Measurements from ENCODE around the gene NFIA.

Gene NFIA

GRCh38 chr1:61170328-61171238 is 88.2 kb downstream of the NFIA start:
- 0 out of 22 replicates have a peak, but pooled peaks cover 0 to 5% (median 0%) of the 10 kb centered on the region in 11 experiments for H4K20me1 ChIP-seq
- H3K27me3 ChIP-seq, result peaks cover 0 to 73% (median 0%) of the 10 kb centered on the region in 11 experiments; a peak in 7 of 22 replicates
- H3K4me2 ChIP-seq, result no peak overlapping the region
- no peak overlapping the region for H3K4me3 ChIP-seq
- no peaks in the 10 kb centered on the region for H3K9me3 ChIP-seq (replicated peaks in 1 of 11)
- no peak for TF ChIP-seq Cebpa-rat (IDR thresholded peaks at IDR 0.05)
- H3K27ac ChIP-seq, result no peak overlapping the region
- no peaks in the 10 kb centered on the region for H3K36me3 ChIP-seq
- no peak overlapping the region for H3K9ac ChIP-seq
- peaks cover 0 to 26% (median 13%) of the 10 kb centered on the region in 10 experiments; a peak in 13 of 20 replicates for H3K4me1 ChIP-seq

- Histone ChIP-seq H3K27me3 (peaks cover 0 to 65% (median 0%) of the 10 kb centered on the region in 11 experiments; a peak in 7 of 22 replicates), H3K9me3 (replicated peaks in 1 of 11) (no peaks in the 10 kb centered on the region), H3K4me1 (peaks cover 0 to 26% (median 13%) of the 10 kb centered on the region in 10 experiments; a peak in 13 of 20 replicates), H4K20me1 (0 out of 22 replicates have a peak, but pooled peaks cover 0 to 5% (median 0%) of the 10 kb centered on the region in 11 experiments), H3K9ac (no peak overlapping the region), H3K4me2 (peak overlapping the region in 6 of 11 experiments; percentile 4 to 69 (median 52); a peak in 8 of 22 replicates), H3K4me3 (no peak overlapping the region), H3K27ac (no peak overlapping the region), H3K36me3 (no peaks in the 10 kb centered on the region)
- TF ChIP-seq Cebpa-rat (IDR thresholded peaks at IDR 0.05), result no peak
These were observed 89.0 kb downstream of the NFIA start for GRCh38 chr1:61171346-61171745.

DNA sequence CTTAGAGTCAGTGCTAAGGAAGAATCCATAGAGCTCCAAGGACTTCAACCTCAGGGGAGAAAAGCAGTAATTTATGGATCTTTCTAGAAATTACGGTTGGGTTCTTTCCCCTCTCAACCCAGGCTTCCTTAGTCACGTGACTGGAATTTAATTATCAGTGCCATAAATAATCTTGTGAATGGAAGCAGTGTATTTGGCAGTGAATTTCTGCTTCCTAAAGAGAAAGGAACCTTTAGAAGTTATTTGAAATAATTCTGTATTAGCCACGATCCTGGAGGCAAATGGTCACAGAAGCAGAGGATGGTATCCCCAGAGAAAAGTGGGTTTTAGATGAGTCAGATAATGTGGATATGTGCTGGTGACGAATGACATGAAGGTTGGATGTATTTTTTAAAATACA is 89.6 kb downstream of the NFIA start:
- no peak overlapping the region for H3K4me3 ChIP-seq
- H3K9ac ChIP-seq, result no peak overlapping the region
- H3K4me1 ChIP-seq, result peaks cover 0 to 26% (median 13%) of the 10 kb centered on the region in 10 experiments; a peak in 13 of 20 replicates
- peaks cover 0 to 59% (median 0%) of the 10 kb centered on the region in 11 experiments; a peak in 7 of 22 replicates for H3K27me3 ChIP-seq
- no peaks in the 10 kb centered on the region for H3K9me3 ChIP-seq (replicated peaks in 1 of 11)
- H4K20me1 ChIP-seq, result 0 out of 22 replicates have a peak, but pooled peaks cover 0 to 5% (median 0%) of the 10 kb centered on the region in 11 experiments
- peak overlapping the region in 8 of 11 experiments; percentile 4 to 69 (median 49); a peak in 12 of 22 replicates for H3K4me2 ChIP-seq
- TF ChIP-seq Cebpa-rat (IDR thresholded peaks at IDR 0.05), result no peak
- H3K36me3 ChIP-seq, result no peaks in the 10 kb centered on the region
- no peak overlapping the region for H3K27ac ChIP-seq

DNA sequence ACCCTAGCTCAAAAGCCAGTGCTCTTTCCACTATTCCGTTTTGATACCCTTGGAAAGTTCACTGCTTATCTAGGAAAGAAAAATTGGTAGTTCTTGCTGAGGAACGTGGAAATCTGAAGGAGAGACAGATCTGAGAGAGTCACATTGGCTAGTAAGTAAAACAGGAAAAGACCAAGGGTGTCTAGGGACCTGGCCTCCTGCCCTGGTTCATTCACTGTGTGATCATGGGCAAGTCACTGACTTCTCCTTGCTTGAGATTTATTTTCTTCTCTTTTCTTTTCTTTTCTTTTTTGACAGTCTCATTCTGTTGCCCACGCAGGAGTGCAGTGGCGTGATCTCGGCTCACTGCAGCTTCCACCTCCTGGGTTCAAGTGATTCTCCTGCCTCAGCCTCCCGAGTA is 90.8 kb downstream of the NFIA start:
- H3K4me1 ChIP-seq, result peaks cover 0 to 26% (median 13%) of the 10 kb centered on the region in 10 experiments; a peak in 13 of 20 replicates
- H3K9me3 ChIP-seq (replicated peaks in 1 of 11), result no peaks in the 10 kb centered on the region
- no peak overlapping the region for H3K27ac ChIP-seq
- TF ChIP-seq Cebpa-rat (IDR thresholded peaks at IDR 0.05), result no peak
- H3K4me3 ChIP-seq, result no peak overlapping the region
- no peaks in the 10 kb centered on the region for H3K36me3 ChIP-seq
- H3K9ac ChIP-seq, result no peak overlapping the region
- H3K27me3 ChIP-seq, result peaks cover 0 to 48% (median 0%) of the 10 kb centered on the region in 11 experiments; a peak in 7 of 22 replicates
- peak overlapping the region in 7 of 11 experiments; percentile 4 to 69 (median 50); a peak in 13 of 22 replicates for H3K4me2 ChIP-seq
- H4K20me1 ChIP-seq, result 0 out of 22 replicates have a peak, but pooled peaks cover 0 to 5% (median 0%) of the 10 kb centered on the region in 11 experiments

DNA sequence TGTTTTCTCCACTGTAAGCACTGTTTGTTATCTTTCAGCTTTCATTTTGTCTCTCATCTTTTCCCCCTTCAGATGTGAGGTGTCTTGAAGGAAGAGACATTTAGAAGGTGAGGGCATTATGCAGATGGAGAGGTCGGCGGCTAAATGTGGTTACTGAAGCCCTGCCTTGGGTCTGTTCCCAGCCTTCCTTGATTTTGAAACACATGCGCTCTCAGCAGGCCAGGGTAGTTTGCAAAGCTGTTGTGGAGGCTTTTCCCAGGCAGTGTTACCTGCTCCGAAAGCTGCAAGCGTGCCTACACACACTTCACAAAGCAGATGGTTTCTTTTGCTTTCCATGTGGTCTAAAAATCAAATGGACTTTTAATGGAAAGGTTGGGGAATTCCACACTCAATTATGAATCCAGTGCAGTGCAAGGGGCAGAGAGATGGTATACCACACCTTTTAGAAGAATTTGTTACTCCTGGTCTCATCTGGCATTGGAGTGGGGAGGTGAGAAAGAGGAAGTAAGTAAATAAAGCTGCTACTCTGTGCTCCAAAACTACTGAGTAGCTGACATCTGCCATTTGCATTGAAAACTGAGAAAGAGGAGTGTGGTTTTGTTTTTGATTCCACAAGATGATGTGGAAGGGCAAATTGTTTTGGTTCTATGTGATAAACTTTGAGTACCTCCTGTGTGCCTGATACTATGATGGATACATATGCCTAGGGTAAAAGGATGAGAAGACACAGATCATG is 91.9 kb downstream of the NFIA start:
- H3K9me3 ChIP-seq (replicated peaks in 1 of 11), result no peaks in the 10 kb centered on the region
- no peak overlapping the region for H3K9ac ChIP-seq
- H3K36me3 ChIP-seq, result no peaks in the 10 kb centered on the region
- peaks cover 0 to 38% (median 0%) of the 10 kb centered on the region in 11 experiments; a peak in 6 of 22 replicates for H3K27me3 ChIP-seq
- H3K4me1 ChIP-seq, result peaks cover 0 to 26% (median 13%) of the 10 kb centered on the region in 10 experiments; a peak in 13 of 20 replicates
- no peak overlapping the region for H3K27ac ChIP-seq
- peak overlapping the region in 2 of 11 experiments; percentile 50 to 69; a peak in 6 of 22 replicates for H3K4me2 ChIP-seq
- TF ChIP-seq Cebpa-rat (IDR thresholded peaks at IDR 0.05), result no peak
- 0 out of 22 replicates have a peak, but pooled peaks cover 0 to 5% (median 0%) of the 10 kb centered on the region in 11 experiments for H4K20me1 ChIP-seq
- no peak overlapping the region for H3K4me3 ChIP-seq

DNA sequence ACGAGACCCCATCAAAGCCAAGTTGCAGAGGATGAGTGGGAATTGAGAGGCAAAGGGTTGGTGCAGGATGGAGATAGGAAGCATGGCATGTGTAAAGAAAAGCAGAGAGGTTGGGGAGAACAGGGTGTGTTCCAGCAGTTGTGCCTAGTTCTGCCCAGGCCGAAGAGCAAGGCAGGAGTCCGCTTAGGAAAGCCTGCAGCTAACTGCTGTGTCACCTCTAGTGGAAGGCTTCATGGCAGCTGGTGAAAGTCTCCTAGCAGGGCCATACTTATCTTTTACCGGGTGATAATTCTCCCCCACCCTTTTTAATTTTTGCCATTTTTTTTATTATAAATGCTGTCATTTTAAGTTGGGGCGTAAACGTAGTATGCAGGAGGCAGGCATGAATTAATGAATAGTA is 93.6 kb downstream of the NFIA start:
- Histone ChIP-seq H4K20me1 (no peaks in the 10 kb centered on the region), H3K27ac (no peak overlapping the region), H3K36me3 (no peaks in the 10 kb centered on the region), H3K4me1 (peaks cover 0 to 26% (median 13%) of the 10 kb centered on the region in 10 experiments; a peak in 13 of 20 replicates), H3K27me3 (peaks cover 0 to 21% (median 0%) of the 10 kb centered on the region in 11 experiments; a peak in 5 of 22 replicates), H3K9me3 (replicated peaks in 1 of 11) (no peaks in the 10 kb centered on the region), H3K4me2 (no peak overlapping the region), H3K9ac (no peak overlapping the region), H3K4me3 (no peak overlapping the region)
- no peak for TF ChIP-seq Cebpa-rat (IDR thresholded peaks at IDR 0.05)

DNA sequence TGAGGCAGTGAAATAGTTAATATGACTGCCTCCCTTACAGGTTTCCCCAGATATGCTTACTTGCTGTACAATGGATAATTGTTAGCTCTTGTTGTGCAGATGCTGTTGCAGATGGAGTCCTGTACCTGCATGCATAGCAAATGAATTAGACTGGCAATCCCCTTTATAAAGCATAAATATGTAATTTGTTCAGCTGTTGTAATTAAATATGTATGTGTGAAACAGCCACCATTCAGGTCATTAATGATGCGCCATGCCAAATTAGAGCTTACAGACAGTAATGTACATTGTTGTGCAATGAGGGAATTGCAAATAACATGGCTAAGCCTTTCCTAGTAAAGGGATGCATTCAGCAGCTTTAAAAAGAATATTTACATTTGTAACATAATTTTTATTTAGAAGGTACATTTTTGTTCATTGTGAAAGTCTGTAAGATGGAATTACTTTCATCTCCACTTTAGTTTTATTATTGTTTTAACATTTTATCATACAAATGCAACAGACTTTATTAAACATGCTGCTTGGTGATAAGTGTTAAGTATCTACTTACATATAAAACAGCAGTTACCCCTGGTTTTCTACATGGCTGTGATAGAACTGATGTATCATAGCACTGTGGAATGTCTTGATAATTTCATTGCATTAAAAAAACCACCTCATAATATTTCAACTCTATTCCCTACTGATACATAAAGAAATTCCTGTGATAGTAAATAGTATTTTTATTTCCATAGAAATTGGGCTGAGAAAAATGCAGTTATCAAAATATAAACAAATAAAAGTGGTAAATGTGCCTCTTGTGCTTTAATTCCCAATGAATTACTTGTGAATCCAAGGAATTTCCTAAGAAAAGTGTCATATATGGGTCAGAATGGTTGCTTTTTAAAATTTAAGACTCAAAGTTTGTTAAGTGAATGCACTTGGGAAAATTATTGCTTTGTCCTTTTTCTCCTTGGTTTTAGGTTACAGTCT is 99.0 kb downstream of the NFIA start:
- Histone ChIP-seq H3K36me3 (no peaks in the 10 kb centered on the region), H3K27ac (no peak overlapping the region)
- no peak for TF ChIP-seq Cebpa-rat (IDR thresholded peaks at IDR 0.05)

GRCh38 chr1:61182049-61182448 is 99.7 kb downstream of the NFIA start:
- H3K4me1 ChIP-seq, result no peaks in the 10 kb centered on the region
- no peaks in the 10 kb centered on the region for H3K36me3 ChIP-seq
- H3K9me3 ChIP-seq (replicated peaks in 1 of 11), result no peaks in the 10 kb centered on the region
- TF ChIP-seq Cebpa-rat (IDR thresholded peaks at IDR 0.05), result no peak
- no peak overlapping the region for H3K4me2 ChIP-seq
- H3K4me3 ChIP-seq, result no peak overlapping the region
- peaks cover 0 to 14% (median 0%) of the 10 kb centered on the region in 11 experiments; a peak in 1 of 22 replicates for H3K27me3 ChIP-seq
- H4K20me1 ChIP-seq, result no peaks in the 10 kb centered on the region
- H3K27ac ChIP-seq, result no peak overlapping the region
- H3K9ac ChIP-seq, result no peak overlapping the region

More for the DNA sequence above, 99.0 kb downstream of the NFIA start:
- Histone ChIP-seq H3K4me3 (no peak overlapping the region), H3K27me3 (peaks cover 0 to 14% (median 0%) of the 10 kb centered on the region in 11 experiments; a peak in 1 of 22 replicates), H3K4me2 (no peak overlapping the region), H3K4me1 (no peaks in the 10 kb centered on the region), H3K9ac (no peak overlapping the region), H3K9me3 (replicated peaks in 1 of 11) (no peaks in the 10 kb centered on the region), H4K20me1 (no peaks in the 10 kb centered on the region)

All from BLaER1 treated with 17β-estradiol and CSF1 and Interleukin-3, amounts not matched to agents 10 nM and 100 nM (cell line).